Glutamatergic neuron (in vitro differentiated cells): Measurements from ENCODE around the gene RAP1GAP2. TPM values are rescaled to one million over a fixed set of nuclear protein-coding genes. Genes with fewer than 3 reads are reported as not detected.

Source experiments
- DNase-seq: peaks from one replicate; pipeline ENCODE4 v3.0.0; 2022
- H3K27ac Mint-ChIP-seq: one replicate; pipeline ENCODE4 v1.8.0; 2020; ENCODE audit warnings: mild to moderate bottlenecking, mixed read lengths, inconsistent platforms; ENCODE audit not compliant: unreplicated experiment
- H3K27me3 Mint-ChIP-seq: one replicate; pipeline ENCODE4 v1.8.0; 2020; ENCODE audit warnings: mild to moderate bottlenecking, moderate library complexity, mixed read lengths, inconsistent platforms; ENCODE audit not compliant: unreplicated experiment
- H3K36me3 Mint-ChIP-seq: one replicate; pipeline ENCODE4 v1.8.0; 2020; ENCODE audit warnings: mild to moderate bottlenecking, mixed read lengths, inconsistent platforms; ENCODE audit not compliant: unreplicated experiment
- H3K4me1 Mint-ChIP-seq: one replicate; pipeline ENCODE4 v1.8.0; 2020; ENCODE audit warnings: mild to moderate bottlenecking, low read depth, mixed read lengths, inconsistent platforms; ENCODE audit not compliant: unreplicated experiment
- H3K4me3 Mint-ChIP-seq: one replicate; pipeline ENCODE4 v1.8.0; 2020; ENCODE audit warnings: mild to moderate bottlenecking, mixed read lengths, inconsistent platforms; ENCODE audit not compliant: unreplicated experiment
- H3K9me3 Mint-ChIP-seq: one replicate; pipeline ENCODE4 v1.8.0; 2020; ENCODE audit warnings: mild to moderate bottlenecking, moderate library complexity, mixed read lengths, inconsistent platforms; ENCODE audit not compliant: unreplicated experiment
- CTCF ChIP-seq: fragments of 200-600 bp; sonication (generic); IDR thresholded peaks from one replicate; pipeline ENCODE4 v1.5.0; 2021; ENCODE audit not compliant: partially characterized antibody, unreplicated experiment
- total RNA-seq: library from RNA; stranded (reverse); fragmentation: NEBNext Ultra II Directional; extraction: Animal tissue kit (Norgen Biotek cat#: 25700); gene quantifications from one replicate; pipeline ENCODE4 v1.2.1, GENCODE V29; 2021; ENCODE audit not compliant: unreplicated experiment

Gene RAP1GAP2
- total RNA-seq, 1 donor from 2014 or later = 86.0 TPM

- Mint-ChIP-seq H3K9me3 (peaks cover 8% of the 10 kb centered on the region), H3K27ac (no peak overlapping the region), H3K36me3 (peaks cover 5% of the 10 kb centered on the region)
Measured at GRCh38 chr17:3039736-3040135, 243.5 kb downstream of the RAP1GAP2 start.

GRCh38 chr17:3040882-3041281 lies 244.6 kb downstream of the RAP1GAP2 start:
- H3K27me3 Mint-ChIP-seq = peaks cover 2% of the 10 kb centered on the region
- H3K4me1 Mint-ChIP-seq = peaks cover 6% of the 10 kb centered on the region
- TF ChIP-seq CTCF = no peak
- H3K9me3 Mint-ChIP-seq = peaks cover 6% of the 10 kb centered on the region
- no peak overlapping the region for H3K4me3 Mint-ChIP-seq
- H3K36me3 Mint-ChIP-seq = peaks cover 5% of the 10 kb centered on the region
- DNase-seq = no peak
- no peak overlapping the region for H3K27ac Mint-ChIP-seq

More at GRCh38 chr17:3039736-3040135, 243.5 kb downstream of the RAP1GAP2 start:
- no peak for TF ChIP-seq CTCF
- Mint-ChIP-seq H3K4me1 (peaks cover 9% of the 10 kb centered on the region), H3K4me3 (no peak overlapping the region), H3K27me3 (peaks cover 4% of the 10 kb centered on the region)
- DNase-seq = no peak

GRCh38 chr17:3043737-3044365 lies 247.6 kb downstream of the RAP1GAP2 start:
- no peaks in the 10 kb centered on the region for H3K4me1 Mint-ChIP-seq
- peaks cover 4% of the 10 kb centered on the region for H3K9me3 Mint-ChIP-seq
- H3K27ac Mint-ChIP-seq = peak overlapping the region; percentile 64
- peaks cover 5% of the 10 kb centered on the region for H3K36me3 Mint-ChIP-seq
- peaks cover 3% of the 10 kb centered on the region for H3K27me3 Mint-ChIP-seq
- H3K4me3 Mint-ChIP-seq = no peak overlapping the region
- TF ChIP-seq CTCF = peak; percentile 32
- no peak for DNase-seq

GRCh38 chr17:3046753-3047152 lies 250.5 kb downstream of the RAP1GAP2 start:
- TF ChIP-seq CTCF = no peak
- Mint-ChIP-seq H3K27me3 (peaks cover 3% of the 10 kb centered on the region), H3K27ac (no peak overlapping the region), H3K4me3 (no peak overlapping the region), H3K9me3 (no peaks in the 10 kb centered on the region), H3K36me3 (peaks cover 5% of the 10 kb centered on the region), H3K4me1 (no peaks in the 10 kb centered on the region)
- DNase-seq = no peak

- H3K27ac Mint-ChIP-seq = peak overlapping the region; percentile 28
- peak; percentile 43 for TF ChIP-seq CTCF
Measured at GRCh38 chr17:3048727-3049471, 252.7 kb downstream of the RAP1GAP2 start.

More at GRCh38 chr17:3048727-3049471, 252.7 kb downstream of the RAP1GAP2 start:
- Mint-ChIP-seq H3K27me3 (peaks cover 3% of the 10 kb centered on the region), H3K36me3 (no peaks in the 10 kb centered on the region), H3K4me3 (peak overlapping the region; percentile 93), H3K9me3 (no peaks in the 10 kb centered on the region), H3K4me1 (no peaks in the 10 kb centered on the region)
- peak; percentile 96 for DNase-seq
